ENCODE data around the gene TRMU. TPM values are rescaled to one million over a fixed set of nuclear protein-coding genes. Genes with fewer than 3 reads are reported as not detected.

Gene TRMU
- total and polyA plus RNA-seq, 2 of the 8 experiments (the other 6 are each of a cell fraction or from before 2014, with no cell fraction given): 43.4 to 70.6 TPM

DNA sequence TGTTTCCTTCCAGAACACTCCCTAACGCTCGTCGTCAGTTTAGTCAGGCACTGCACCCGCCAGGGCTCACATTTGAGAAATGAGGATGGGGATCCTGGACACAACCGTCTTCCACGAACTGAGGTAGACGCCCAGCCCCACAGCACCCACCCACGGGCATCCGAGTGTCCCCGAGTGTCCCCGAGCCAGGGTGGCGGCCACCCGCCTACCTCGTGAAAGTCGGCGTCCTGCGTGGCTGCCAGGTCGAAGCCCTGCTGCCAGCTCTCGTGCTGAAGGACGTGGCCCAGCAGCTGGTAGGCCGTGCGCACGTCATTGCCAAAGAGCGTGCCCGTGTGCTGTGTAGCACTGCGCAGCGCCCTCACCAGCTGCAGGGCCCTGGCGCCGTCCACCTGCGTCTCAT lies 53.6 kb downstream of the TRMU start:
- Histone ChIP-seq H3K4me2 (ENCODE audit: insufficient read depth in 1 of 2, low read depth in 2 of 2, low read length in 2 of 2) (no peak overlapping the region), H3K27ac (ENCODE audit: low read depth, low read length) (no peak overlapping the region), H2AFZ (ENCODE audit: low read length) (no peak overlapping the region), H2BK15ac (ENCODE audit: low read length) (no peak overlapping the region), H3K14ac (ENCODE audit: insufficient read length) (no peak overlapping the region), H3K23ac (ENCODE audit: insufficient read length) (no peak overlapping the region), H2BK5ac (ENCODE audit: low read depth, low read length) (no peak overlapping the region), H3K18ac (ENCODE audit: extremely low read depth, low read length) (no peak overlapping the region), H4K8ac (ENCODE audit: extremely low read depth, insufficient read depth, low read length) (peak overlapping the region; percentile 79; the same call in 1 of the 2 replicates), H3K56ac (replicated peaks; ENCODE audit: insufficient read length, low read depth, low read length) (no peak overlapping the region), H4K5ac (ENCODE audit: insufficient read length, low read depth, low read length) (no peak overlapping the region), H3K4ac (replicated peaks; ENCODE audit: insufficient read length, low read depth, low read length) (no peak overlapping the region), H3K79me1 (ENCODE audit: low read depth, low read length) (no peaks in the 10 kb centered on the region), H3K4me3 (ENCODE audit: extremely low read depth in 1 of 4, insufficient read depth in 2 of 4, low read depth in 3 of 4, low read length in 4 of 4) (no peak overlapping the region), H3K9ac (replicated peaks in 1 of 4; ENCODE audit: extremely low read depth in 1 of 4, low read depth in 3 of 4, low read length in 3 of 4) (no peak overlapping the region), H3K27me3 (replicated peaks in 1 of 4; ENCODE audit: control insufficient read depth in 3 of 4, extremely low read depth in 1 of 4, insufficient read depth in 3 of 4, low read length in 3 of 4) (no peaks in the 10 kb centered on the region), H4K20me1 (replicated peaks in 1 of 2; ENCODE audit: control insufficient read depth in 1 of 2, insufficient read depth in 2 of 2, low read length in 2 of 2) (peaks cover 0 to 2% of the 10 kb centered on the region in 2 experiments), H3K23me2 (ENCODE audit: low read depth, low read length) (no peaks in the 10 kb centered on the region), H2BK12ac (ENCODE audit: low read depth, low read length) (0 out of 2 replicates have a peak overlapping the region, but pooled peaks have one; percentile 3), H3K36me3 (ENCODE audit: control insufficient read depth in 2 of 4, insufficient read depth in 4 of 4, low read length in 3 of 4) (0 out of 8 replicates have a peak, but pooled peaks cover 0 to 2% (median 0%) of the 10 kb centered on the region in 4 experiments), H2BK120ac (replicated peaks; ENCODE audit: low read depth, low read length) (no peak overlapping the region), H2BK20ac (ENCODE audit: low read length) (no peak overlapping the region), H3K79me2 (ENCODE audit: control insufficient read depth in 1 of 2, insufficient read depth in 2 of 2, low read length in 2 of 2) (no peaks in the 10 kb centered on the region), H3K4me1 (replicated peaks in 1 of 4; ENCODE audit: control insufficient read depth in 3 of 4, insufficient read depth in 4 of 4, low read length in 3 of 4) (peaks cover 0 to 2% (median 0%) of the 10 kb centered on the region in 4 experiments; a peak in 2 of 7 replicates), H3K9me3 (ENCODE audit: insufficient read depth in 2 of 2, low read depth in 1 of 2, low read length in 1 of 2) (no peaks in the 10 kb centered on the region), H2AK5ac (ENCODE audit: low read depth, low read length) (no peak overlapping the region), H4K91ac (replicated peaks; ENCODE audit: insufficient read length, low read length) (no peak overlapping the region)
- POLR2A ChIA-PET (ENCODE audit: partially characterized antibody): interaction anchor here (0.6 kb wide), 1 partner anchor 10 kb away, joined by 3 read pairs; no protein-coding TSS in a partner anchor
- CTCF ChIA-PET (ENCODE audit: partially characterized antibody): interaction anchor here (1.3 to 2.1 kb wide), 3 partner anchors 9 to 58 kb away, joined by 3 to 6 read pairs (median 5); no protein-coding TSS in a partner anchor
- no peak for DNase-seq (ENCODE audit: low read depth in 1 of 2, low spot score in 2 of 2)
- WGBS, 2 experiments (ENCODE audit: extremely low coverage in 1 of 2, insufficient coverage in 1 of 2, insufficient read length in 1 of 2, insufficient replicate concordance in 2 of 2, low coverage in 1 of 2, low lambda C conversion rate in 2 of 2, missing lambda C conversion rate in 1 of 2): 94% methylated on average over 29 of the region's 30 CpGs; no CpG with 5 or more reads in 1 of the 2 experiments
- TF ChIP-seq KDM5A (IDR thresholded peaks at IDR 0.05; ENCODE audit: low read length) (no peak), RXRA (IDR thresholded peaks at IDR 0.05; ENCODE audit: insufficient read depth, low read depth, low read length) (no peak), BRCA1 (IDR thresholded peaks at IDR 0.05; ENCODE audit: low read depth, low read length) (no peak), POLR2A (IDR thresholded peaks at IDR 0.05; ENCODE audit: control extremely low read depth in 1 of 2, low read depth in 2 of 2, low read length in 2 of 2) (no peak), KDM1A (IDR thresholded peaks at IDR 0.05; ENCODE audit: borderline replicate concordance, low read length) (no peak), CHD2 (IDR thresholded peaks at IDR 0.05; ENCODE audit: low read length) (no peak), TCF12 (IDR thresholded peaks at IDR 0.05; ENCODE audit: low read depth, low read length) (no peak), CBX5 (IDR thresholded peaks at IDR 0.05; ENCODE audit: low read depth, low read length) (no peak), BACH1 (IDR thresholded peaks at IDR 0.05; ENCODE audit: low read length) (no peak), SAP30 (IDR thresholded peaks at IDR 0.05; ENCODE audit: insufficient read depth, insufficient replicate concordance, low read length) (no peak), CREB1 (IDR thresholded peaks at IDR 0.05) (no peak)
- FAIRE-seq: no peak
